GM18861 (cell line): ENCODE measurements around the gene RALY.

ENCODE experiments used
- ATAC-seq: cut with Tn5 transposase; IDR thresholded peaks from one replicate; pipeline ENCODE4 v1.9.1; 2021; ENCODE audit not compliant: unreplicated experiment

The RALY gene

GRCh38 chr20:33993576-33994221 is at the start of gene RALY:
TSS of gene RALY (plus strand) at chr20:33993911. CDS start at chr20:34072075, 78,164 bp downstream.
- peak; percentile 37 for ATAC-seq

- ATAC-seq, result no peak
Observed at GRCh38 chr20:33944914-33945313, 48.8 kb upstream of the RALY start.

GRCh38 chr20:33945391-33946081 is 48.2 kb upstream of the RALY start:
- ATAC-seq, result no peak

- ATAC-seq, result no peak
Observed at GRCh38 chr20:33947709-33948295, 45.9 kb upstream of the RALY start.

- no peak for ATAC-seq
Observed at GRCh38 chr20:33948480-33948879, 45.2 kb upstream of the RALY start.

GRCh38 chr20:33951171-33951570 is 42.5 kb upstream of the RALY start:
- no peak for ATAC-seq

- ATAC-seq, result no peak
Observed at GRCh38 chr20:33954504-33954903, 39.2 kb upstream of the RALY start.

GRCh38 chr20:33963751-33964150 is 30.0 kb upstream of the RALY start:
- ATAC-seq, result no peak

GRCh38 chr20:33964441-33964840 is 29.3 kb upstream of the RALY start:
- ATAC-seq, result no peak

- no peak for ATAC-seq
Observed at GRCh38 chr20:33967126-33967525, 26.6 kb upstream of the RALY start.

- ATAC-seq, result no peak
Observed at GRCh38 chr20:33969563-33969962, 24.1 kb upstream of the RALY start.

- no peak for ATAC-seq
Observed at GRCh38 chr20:33970229-33970628, 23.5 kb upstream of the RALY start.

GRCh38 chr20:33971147-33971975 is 22.4 kb upstream of the RALY start:
- ATAC-seq, result no peak

- ATAC-seq, result no peak
Observed at GRCh38 chr20:33976959-33977358, 16.8 kb upstream of the RALY start.

GRCh38 chr20:33977535-33977934 is 16.2 kb upstream of the RALY start:
- ATAC-seq, result no peak

- no peak for ATAC-seq
Observed at GRCh38 chr20:33979094-33979493, 14.6 kb upstream of the RALY start.

- no peak for ATAC-seq
Observed at GRCh38 chr20:33981347-33981746, 12.4 kb upstream of the RALY start.

GRCh38 chr20:33981964-33982363 is 11.7 kb upstream of the RALY start:
- ATAC-seq, result no peak

GRCh38 chr20:33983371-33983770 is 10.3 kb upstream of the RALY start:
- ATAC-seq, result no peak

- ATAC-seq, result no peak
Observed at GRCh38 chr20:33984182-33984719, 9.5 kb upstream of the RALY start.

- ATAC-seq, result no peak
Observed at GRCh38 chr20:33985280-33985679, 8.4 kb upstream of the RALY start.
